GM18951 (cell line): ENCODE results near the gene TPRG1.

Experiments used
- POLR2A ChIP-seq: IDR thresholded peaks from 4 replicates; pipeline ENCODE4 v1.6.1; 2011; ENCODE audit warnings: mild to moderate bottlenecking; ENCODE audit not compliant: insufficient read length, insufficient read depth; ENCODE audit errors: extremely low read depth
- in situ Hi-C: fragments of 300-500 bp; cut with MboI; formaldehyde crosslinking; loops from one replicate; pipeline ENCODE4 v1.12.0; 2022; ENCODE audit warnings: low sequenced_read_pairs, mixed read lengths, inconsistent platforms; ENCODE audit not compliant: unreplicated experiment

Gene TPRG1

DNA sequence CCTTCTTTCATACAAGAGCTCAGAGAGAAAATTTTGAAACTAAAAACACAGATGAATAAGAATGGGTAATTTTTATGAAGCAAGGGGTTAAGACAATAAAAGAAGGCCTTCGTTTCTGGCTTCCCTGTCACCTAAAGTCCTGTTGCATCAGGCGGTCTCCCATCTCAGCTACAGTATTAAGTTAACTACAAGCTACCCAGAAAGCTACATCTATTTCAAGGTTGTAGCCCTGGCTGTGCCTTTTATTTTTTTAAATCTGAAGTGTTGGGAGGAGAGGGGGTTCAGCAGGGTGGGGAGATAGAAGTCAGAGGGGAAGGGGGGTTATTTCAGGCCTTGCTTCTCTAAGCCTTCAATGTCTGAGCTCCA is 183.3 kb downstream of the TPRG1 start:
- in situ Hi-C loops, result no loop called here
- no peak for TF ChIP-seq POLR2A

DNA sequence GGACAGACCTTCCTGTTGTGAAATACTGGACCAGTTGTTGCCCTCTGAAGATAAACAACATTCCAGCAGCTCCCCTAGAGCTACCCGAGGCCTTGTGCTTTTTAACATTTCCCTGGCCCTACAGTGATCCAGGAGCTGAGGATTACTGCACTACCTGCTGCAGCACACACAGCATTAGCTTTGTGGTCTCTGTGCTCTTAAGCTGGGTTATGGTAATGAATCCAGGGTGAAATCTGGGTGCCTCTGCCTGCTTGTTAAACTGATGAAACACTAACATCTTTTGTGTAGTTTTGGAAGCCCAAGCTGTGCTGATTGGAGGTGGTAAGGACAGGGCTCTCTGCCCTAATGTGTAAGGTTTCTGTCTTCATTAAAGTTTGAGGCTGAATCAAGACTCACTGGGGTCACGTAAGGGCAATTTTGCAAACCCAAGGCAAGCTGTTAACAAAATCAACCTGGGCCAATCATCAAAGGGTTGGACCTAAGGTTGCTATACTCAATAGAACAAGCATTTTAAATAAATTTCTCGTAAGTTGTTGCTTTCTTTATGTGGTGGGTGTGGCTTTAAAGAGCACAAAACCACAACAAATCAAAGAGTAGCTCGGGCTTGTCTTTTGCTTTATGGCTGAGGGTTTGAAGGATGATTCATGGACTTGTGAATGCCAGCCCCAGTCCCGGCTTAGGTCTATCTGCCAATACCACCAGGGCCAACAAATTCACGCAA is 183.9 kb downstream of the TPRG1 start:
- in situ Hi-C loops, result no loop called here
- no peak for TF ChIP-seq POLR2A

DNA sequence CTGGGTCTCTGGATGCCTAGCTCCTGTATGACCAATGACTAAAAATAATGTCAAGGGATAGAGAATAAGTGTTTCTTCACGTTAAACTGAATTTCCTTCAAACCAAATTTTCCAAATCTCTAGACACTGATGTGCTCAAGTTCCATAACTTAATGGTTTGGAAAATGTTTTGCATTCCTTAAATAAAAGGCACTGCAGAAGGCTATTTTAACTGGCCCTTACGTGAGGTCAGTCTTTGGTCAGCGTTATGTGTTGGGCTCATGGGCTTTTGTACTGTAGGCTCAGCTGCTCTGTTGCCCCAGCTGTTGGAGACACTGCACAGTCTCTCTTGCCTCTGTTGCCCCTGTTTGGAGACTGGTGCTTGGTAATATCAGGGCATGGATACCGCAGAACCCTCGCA is 188.5 kb downstream of the TPRG1 start:
- in situ Hi-C loops, result no loop called here
- TF ChIP-seq POLR2A, result no peak

DNA sequence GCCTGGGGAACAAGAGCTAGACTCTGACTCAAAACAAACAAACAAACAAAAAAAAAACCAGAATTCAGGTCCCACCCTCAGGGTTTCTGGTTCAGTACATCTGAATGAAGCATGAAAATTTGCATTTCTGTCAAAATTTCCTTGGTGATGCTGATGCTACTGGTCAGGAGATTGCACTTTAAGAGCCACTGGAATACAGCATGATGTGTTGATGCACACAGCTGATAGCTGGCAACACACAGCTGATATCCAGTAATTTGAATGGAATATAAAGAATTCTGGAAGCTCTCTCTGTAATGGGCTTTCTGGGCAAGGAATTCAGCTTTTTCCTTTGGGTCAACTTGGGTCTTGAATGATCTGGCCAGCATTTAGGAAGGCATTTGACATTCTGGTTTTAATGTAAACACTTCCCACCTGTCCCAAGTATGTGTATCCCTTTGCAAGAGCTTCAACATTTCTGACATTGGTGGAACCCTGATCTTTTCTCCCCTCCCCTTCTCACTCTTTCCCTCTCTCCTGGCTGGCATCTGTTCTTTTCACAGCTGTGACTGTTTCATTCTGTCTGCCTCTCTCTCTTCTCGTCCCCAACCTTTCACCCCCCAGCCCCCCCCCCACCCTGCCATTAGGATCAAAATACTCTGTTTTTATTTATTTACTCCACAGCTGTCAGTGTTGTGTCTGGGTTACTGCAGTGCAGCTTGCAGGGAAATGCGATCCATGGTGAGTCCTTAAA is 189.5 kb downstream of the TPRG1 start:
- in situ Hi-C loops, result no loop called here
- TF ChIP-seq POLR2A, result no peak

DNA sequence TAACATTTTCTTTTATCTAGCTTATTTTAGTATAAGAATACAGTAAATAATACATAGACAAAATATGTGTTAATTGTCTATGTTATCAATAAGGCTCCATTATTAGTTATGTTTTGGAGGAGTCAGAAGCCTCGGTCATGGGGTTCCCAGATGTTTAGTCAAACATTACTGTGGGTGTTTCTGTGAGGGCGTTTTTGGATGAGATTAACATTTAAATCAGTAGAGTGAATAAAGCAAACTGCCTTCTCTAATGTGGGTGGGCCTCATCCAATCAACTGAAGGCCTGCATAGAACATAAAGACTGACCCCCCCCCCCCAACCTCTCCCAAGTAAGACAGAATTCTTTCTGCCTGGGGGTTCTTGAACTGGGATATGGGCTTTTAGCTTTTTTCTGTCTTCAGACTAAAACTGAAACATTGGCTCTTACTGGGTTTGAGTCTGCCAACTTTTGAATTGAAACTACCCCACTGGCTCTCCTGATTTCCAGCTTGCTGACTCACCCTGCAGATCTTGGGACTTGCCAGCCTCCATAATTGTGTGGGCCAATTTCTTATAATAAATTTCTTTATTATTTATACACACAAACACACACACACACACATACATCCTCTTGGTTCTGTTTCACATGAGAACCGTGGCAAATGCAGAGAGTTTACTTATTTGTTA is 192.0 kb downstream of the TPRG1 start:
- in situ Hi-C loops, result no loop called here
- no peak for TF ChIP-seq POLR2A

DNA sequence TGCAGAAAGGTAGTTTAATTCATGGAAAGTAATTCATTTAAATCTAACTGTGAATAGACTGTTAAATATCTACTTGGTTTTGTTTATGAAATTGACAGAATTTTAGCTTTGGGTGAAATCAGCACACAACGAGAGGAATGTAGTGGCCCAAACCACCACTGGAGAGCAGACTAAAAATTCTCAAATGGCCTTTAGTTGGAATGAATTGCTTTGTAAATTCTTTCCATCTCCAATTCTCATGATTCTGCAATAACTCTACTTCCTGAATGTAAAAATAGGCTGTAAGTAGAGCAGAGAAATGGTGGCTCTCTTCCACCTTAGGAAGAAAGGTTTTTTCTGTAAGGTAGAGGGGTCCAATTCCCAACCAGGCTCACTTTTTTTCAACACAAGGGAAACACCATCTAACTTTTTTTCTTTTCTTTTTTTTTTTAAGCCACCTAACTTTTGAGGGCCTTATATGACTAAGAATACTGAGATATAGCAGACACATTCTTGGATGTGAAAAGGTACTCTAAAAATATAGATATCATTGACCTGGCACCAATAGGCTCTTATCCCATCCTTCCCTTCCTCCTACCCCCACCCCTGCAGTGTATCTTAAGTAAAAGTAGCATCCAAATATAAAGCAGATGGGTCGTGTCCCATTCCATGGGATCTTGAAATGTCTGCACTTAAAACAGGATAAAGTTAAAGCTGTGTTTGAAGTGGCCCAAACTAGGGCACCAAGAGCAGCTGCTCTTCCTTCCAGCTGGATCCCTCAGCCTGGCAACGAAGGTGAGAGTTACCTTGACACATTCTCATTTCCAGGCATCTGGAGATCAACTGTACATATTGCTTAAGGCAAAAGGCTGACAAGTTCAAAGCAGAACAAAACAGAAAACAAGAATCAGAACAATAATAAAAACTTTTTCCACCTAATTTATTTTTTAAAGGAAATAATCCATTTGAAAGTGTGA is 194.1 kb downstream of the TPRG1 start:
- in situ Hi-C loops, result no loop called here
- no peak for TF ChIP-seq POLR2A

DNA sequence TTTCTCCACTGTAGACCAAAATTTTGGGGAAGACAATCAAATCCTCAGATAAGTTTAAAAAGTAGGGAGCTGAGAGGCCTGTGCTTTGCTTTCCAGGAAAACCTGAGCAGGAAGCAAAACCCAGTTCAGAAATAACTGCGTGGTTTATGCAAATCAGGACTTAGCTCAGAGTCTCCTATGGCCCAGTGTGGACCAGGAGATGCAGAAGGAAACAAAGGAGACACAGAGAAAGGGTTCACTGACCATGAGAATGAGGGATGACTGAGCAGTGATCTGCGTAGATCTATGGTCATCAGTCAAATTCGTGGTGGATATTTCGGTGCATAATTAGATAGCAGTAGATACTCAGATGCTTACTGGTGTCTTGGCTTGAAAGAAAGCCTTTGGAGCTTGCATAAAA is 196.6 kb downstream of the TPRG1 start:
- no peak for TF ChIP-seq POLR2A
- in situ Hi-C loops, result no loop called here

DNA sequence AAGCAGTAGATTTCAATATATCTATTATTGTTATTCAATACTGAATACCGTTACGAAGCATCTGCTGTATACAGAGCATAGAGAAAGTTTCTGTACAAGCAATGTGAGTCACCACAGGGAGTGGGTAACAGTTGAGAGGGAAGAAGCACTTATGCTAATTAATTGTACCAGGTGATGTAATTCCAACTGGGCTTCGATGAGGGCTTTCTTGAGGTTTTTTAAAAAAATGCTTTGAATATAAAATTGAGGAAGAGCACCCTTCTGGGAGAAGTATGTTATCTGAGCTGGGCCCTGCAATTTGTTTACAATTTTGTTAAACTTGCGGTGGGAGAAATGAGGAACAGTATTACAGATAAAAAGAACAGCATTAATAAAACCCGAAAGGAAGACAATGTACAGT is 197.9 kb downstream of the TPRG1 start:
- in situ Hi-C loops, result no loop called here
- no peak for TF ChIP-seq POLR2A

DNA sequence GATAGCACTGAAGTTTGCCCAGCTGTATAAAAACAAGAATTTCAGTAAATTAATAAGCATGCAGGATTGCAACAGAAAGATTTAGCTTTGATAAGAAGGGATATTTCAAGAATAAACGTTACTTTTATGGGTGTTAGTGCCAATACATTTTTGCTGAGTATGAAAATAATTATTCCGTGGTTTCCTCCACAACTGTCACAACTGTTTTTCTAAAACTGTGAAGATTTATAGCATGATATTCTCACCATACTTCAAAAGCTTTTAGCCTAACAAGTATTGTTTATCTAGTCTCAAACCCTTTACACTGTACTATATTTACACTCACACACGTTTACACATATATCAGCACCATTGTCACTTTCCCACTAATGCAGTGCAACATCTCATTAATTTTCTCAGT is 200.5 kb downstream of the TPRG1 start:
- TF ChIP-seq POLR2A, result no peak
- in situ Hi-C loops, result no loop called here
